ENCODE data around the gene OTOS.

The OTOS gene

DNA sequence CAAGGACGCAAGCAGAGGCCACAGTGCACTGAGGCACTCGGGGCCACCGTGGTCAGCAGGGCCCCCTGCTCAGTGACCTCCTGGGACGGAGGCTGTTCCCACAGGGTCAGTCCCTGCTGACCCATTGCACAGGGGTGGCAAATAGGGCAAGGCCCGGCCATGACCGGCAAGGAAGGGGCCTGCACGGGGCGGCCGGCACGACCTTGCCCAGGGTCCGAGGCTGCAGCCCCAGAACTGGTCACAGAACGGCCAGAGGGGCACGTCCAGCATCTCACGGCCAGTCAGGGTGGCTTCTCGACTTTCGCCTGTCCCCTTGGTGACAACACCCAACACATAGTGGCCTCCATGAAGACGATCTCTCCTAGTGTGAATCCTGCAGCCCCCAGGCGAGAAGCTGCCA lies 27.6 kb upstream of the OTOS start:
- DNase-seq (ENCODE audit: low read depth in 2 of 2), result no peak

DNA sequence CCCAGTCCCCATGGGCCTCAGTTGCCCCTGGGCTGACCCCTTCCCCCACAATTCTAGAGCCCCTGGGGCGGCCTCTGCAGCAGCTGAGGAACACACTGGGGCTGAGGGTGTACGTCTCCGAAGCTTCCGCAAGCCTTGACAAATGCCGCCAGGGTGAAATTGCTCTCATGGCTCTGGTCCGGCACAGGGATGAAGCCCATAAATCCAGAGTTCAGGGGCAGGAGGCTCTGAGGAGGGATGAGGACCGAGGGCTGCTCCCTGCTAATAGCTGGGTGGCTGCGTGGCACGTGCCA lies 27.1 kb upstream of the OTOS start:
- DNase-seq (ENCODE audit: low read depth in 2 of 2), result no peak

DNA sequence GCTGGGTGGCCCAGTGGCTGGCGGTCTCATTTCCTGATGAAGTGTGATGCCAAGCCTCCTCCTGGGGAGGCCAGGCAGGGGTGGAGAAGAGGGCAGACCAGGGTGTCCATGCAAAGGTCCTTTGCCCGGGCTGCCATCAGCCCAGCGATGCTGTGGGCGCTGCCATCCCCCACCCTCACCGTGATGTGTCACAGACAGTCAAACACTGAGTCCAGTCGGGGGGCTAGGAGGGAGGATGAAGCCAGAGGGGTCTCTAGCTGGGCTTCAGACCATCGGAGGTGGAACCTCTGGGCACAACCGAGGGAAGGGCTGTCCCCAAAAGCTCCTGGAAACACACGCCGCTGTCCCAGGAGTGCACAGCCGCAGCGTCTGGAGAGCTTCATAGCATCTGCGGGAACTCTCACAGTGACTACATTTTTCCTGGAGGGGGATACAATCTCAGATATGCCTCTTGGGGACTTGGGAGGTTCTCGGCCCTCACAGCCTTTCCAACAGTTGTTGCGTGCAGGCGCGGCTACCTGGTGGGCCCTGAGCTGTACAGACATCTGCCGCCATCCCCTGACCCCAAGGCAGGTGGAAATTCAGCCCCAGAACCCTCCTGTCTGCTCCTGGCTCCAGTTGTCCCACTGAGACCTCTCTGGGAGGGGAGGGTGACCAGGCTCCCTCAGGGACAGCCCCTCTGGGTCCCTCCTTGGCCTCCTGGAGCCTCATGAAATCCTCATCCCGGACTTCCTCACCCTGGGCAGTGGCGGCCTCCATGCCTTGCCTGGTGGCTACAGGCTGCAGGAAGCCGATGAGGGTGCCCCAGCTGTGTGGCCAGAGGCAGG lies 26.5 kb upstream of the OTOS start:
- DNase-seq (ENCODE audit: low read depth in 2 of 2), result no peak

DNA sequence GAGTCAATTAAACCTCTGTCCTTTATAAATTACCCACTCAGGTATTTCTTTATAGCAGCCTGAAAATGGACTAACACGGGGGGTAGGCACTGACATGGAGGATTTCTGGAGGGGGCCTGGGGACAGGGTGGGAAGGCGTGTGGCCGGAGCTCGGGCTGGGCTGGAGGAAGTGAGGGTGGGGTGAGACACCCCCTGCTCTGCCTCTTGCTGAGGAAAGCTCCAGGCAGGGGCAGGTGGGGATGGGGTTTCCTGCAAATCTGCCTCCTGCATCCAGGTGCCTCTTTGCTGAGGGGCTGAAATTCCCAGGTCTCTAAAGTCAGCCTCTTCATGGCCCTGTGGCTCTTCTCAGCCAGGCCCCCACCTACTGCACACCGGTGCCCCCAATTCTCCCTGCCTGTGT lies 25.7 kb upstream of the OTOS start:
- no peak for DNase-seq (ENCODE audit: low read depth in 2 of 2)

DNA sequence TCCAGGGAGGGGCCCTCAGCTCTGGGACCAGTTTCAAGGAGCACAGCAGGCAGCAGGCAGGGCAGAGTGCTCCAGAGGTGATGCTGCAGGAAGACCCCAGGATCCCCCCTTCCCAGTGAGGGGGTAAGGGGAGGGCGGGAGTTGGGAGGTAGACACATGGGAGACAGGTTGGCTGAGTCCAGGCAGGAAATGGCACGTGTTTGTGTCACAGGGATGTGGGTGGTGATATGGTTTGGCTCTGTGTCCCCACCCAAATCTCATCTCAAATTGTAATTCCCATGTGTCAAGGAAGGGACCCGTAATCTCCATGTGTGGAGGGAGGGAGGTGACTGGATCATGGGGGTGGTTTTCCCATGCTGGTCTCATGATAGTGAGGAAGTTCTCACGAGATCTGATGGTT lies 25.2 kb upstream of the OTOS start:
- no peak for DNase-seq (ENCODE audit: low read depth in 2 of 2)

DNA sequence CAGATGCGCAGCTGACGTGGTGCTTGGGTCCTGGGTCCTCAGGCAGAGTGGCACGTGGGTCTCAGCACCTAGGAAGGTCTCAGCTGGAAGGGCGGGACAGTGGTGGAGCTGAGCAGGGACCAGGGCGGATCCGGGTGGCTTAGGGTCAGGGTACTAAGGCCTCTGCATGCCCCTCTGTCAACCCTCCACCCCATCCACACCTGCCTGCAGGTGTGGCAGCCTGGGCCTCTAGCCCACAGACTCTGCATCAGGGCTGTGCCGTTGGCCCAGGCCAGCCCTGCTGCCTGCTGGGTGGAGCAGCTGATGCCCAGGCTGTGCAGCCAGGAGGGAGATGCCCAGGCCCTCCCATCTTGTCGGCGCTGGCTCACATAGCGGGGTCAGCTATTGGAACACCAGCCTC lies 24.6 kb upstream of the OTOS start:
- DNase-seq (ENCODE audit: low read depth in 2 of 2), result no peak

DNA sequence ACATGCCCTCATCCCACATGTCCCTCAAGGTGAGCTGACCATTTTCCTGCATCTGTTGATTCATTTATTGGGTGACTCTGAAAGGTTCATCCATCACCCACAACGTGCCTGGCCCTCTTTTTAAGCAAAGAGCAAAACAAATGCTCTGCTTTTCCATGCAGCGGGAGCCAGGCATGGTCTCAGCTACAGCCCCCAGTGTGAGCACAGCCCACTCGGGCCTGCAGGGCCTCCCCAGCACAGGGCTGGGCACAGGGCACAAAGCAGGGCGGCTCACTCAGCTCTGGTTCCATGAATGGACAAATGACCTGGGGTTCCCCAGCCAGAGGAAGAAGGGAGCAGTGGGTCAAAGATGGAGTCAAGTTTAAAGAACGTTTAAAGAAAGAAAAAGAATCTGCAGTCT lies 24.1 kb upstream of the OTOS start:
- no peak for DNase-seq (ENCODE audit: low read depth in 2 of 2)

DNA sequence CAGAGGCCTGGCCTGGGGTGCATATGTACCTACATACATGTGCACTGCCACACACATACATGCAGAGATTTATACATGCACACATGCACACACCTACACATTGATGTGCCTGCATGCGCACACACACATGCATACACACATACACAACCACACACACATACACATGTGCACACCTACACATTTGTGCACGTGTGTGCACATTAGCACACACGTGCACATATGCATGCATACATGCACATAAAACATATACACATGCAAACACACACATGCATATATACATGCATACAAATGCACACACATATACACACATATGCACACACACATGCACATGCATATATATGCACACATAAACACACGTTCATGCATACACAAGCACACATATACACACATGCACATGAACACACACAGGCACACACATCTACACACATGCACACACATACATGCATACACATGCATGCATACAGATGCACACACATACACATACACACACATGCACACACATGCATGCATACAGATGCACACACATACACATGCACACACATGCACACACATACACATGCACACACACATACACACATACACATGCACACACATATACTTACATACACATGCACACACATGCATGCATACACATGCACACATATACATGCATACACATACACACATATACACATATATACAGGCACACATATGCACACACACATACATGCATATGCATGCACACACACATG lies 23.6 kb upstream of the OTOS start:
- DNase-seq (ENCODE audit: low read depth in 2 of 2), result no peak

DNA sequence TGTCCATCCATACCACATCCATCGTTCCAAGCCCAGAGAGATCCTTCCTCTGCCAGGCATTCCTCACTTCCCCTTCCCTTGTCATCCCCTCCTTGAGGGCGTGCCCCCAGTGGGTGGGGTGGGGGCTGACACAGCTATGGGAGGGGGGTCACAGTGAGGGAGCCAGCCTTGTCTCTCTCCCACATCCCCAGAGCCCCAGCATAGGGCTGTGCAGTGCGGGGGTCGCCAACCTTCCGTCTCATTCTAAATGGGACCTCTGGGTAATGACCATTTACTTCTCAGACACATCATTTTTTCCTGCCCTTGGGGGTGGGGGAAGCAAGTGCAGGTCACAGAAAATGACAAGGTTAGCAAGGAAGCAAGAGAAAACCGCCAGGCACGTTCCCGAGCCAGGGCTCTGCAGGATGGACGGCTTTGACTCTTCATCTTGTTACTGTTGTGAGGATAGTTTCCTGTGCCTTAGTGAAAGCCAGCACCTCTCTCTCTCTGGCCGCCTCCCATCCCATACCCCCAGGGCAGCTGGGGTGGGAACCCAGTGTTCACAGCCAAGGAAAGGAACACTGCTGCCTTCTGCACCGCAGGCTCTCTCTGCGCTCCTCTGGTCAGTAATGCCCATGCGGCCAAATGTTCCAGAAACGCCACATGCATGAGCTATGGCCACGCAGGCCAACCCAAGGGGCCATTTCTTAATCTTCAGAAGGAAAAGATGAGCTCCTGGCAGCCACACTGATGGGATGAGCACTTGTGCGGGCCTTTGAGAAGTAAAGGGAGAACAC lies 22.7 kb upstream of the OTOS start:
- DNase-seq (ENCODE audit: low read depth in 2 of 2), result no peak

DNA sequence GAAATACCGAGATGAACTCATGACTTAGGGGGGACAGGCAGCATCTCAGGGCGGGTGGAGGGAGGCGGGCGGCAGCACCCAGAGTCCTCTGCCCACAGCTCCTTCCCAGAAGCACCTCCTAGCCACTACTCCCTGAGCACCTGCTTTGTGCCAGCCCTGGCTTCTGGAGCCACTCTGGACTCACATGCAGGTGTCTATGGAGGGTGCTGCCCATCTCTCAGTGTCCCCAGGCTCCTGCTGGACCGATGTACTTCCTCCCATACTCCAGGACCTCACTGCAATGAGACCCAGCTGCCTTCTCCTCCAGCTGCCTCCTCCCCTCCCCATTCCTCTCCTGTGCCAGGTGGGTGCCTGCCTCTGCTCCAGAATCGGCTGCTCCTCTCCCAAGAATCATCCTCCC lies 22.1 kb upstream of the OTOS start:
- no peak for DNase-seq (ENCODE audit: low read depth in 2 of 2)

DNA sequence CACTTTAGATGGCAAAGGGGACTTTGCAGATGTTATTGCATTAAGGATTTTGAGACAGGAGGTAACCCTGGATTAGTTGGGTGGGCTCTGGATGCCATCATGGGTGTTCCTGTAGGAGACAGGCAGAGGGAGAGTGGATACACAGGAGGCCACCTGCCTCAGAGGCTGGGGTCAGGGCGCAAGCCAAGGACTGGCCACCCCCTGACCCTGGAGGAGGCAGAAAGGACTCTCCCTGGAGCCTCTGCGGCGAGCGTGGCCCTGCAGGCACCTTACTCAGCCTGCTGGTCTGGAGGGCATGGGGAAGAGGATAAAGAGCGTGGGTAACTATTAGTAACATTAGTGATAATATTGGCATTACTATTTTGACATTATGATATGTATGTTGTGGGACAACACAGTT lies 21.6 kb upstream of the OTOS start:
- no peak for DNase-seq (ENCODE audit: low read depth in 2 of 2)

DNA sequence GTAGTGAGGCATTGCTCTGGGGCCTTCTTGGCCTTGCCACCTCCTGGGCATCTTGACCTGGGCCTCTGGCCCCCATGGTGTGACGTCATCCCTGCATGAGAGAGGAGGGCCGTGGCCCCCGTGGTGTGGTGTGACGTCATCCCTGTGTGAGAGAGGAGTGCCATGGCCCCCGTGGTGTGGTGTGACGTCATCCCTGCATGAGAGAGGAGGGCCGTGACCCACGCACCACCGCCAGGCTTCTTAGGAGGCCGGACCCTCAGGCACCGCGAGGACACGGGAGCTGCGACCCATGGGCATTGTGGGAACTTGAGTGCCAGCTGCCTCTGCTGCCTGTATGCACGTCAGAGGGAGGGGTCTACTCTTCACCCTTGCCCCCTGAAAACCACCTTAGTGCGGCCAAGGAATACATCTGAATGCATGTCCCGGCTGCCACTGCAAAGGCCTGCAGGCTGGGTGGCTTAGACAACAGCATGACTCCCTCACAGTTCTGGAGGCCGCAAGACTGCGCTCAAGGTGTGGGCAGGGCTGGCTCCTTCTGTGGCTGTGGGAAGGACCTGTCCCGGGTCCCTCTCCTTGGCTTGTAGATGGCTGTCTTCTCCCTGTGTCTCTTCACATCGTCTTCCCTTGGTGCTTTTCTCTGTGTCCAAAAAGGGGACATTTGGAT lies 20.8 kb upstream of the OTOS start:
- no peak for DNase-seq (ENCODE audit: low read depth in 2 of 2)

DNA sequence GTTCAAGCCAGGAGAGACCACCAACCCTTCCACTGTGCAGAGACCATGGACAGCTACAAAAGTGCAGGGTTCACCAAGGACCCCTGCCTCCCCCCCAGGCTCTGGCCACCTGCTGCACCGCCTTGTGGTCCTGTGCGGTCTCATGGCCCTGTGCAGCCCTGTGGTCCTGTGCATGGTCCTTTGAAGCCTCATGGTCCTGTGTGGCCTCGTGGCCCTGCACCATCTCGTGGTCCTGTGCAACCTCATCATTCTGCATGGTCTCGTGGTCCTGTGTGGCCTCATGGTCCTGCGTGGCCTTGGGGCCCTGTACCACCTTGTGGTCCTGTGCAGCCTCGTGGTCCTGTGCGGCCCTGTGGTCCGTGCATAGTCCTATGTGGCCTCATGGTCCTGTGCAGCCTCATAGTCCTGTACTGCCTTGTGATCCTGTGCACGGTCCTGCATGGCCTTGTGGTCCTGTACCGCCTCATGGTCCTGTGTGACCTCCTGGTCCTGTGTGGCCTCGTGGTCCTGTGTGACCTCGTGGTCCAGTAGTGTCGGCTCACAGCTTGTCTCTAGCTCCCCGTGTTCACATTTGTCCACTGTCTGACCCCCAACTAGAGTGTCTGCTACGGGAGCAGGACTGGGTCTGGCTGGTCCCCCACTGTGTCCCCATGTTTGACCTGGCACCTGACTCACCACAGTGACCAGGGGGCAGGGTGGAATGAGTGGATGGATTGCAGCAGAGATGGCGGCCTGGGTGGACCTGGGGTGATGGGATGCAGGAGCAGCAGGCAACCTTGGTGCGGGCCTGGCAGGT lies 20.0 kb upstream of the OTOS start:
- DNase-seq (ENCODE audit: low read depth in 2 of 2), result no peak

DNA sequence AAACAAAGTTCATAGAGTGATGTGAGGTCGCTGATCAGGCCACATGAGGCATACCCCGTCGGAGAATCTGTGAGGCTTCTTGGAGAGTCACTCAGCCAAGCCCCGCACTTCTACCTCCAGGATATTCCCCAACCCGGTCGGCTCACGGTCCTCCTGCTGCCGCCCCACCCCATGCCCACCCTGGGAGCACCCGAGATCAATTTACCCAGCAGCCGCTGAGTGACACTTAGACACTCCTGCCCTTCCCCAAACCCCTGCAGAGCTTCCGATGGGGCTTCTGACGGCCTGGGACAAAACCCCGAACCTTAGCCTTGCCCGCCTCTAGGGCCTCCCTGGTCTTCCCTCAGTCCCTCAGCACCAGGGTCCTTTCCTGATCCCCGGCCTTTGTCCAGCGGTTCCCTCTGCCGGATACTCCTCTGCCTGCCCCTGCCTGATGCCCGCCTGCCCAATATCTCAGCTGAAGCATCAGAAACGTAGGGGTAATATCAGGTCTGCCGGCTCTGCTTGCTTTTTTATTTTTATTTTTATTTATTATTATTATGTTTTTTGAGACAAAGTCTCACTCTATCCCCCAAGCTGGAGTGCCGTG lies 18.9 kb upstream of the OTOS start:
- no peak for DNase-seq (ENCODE audit: low read depth in 2 of 2)

DNA sequence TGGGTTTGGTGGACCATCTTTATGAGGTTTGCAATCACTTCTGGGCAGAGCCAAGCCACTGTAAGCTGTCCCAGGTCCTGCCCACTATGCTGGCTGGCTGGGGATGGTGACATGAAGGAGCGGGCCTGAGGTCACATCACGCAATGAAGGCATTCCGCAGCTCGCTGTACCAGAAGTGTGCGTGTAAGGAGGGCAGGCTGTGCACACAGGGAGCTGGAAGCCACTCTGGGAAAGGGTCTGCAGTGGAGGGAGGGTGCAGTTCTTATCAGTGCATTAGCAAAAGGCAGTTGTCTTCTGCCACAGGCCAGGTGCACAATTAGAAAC lies 16.7 kb upstream of the OTOS start:
- no peak for DNase-seq (ENCODE audit: low read depth in 2 of 2)

DNA sequence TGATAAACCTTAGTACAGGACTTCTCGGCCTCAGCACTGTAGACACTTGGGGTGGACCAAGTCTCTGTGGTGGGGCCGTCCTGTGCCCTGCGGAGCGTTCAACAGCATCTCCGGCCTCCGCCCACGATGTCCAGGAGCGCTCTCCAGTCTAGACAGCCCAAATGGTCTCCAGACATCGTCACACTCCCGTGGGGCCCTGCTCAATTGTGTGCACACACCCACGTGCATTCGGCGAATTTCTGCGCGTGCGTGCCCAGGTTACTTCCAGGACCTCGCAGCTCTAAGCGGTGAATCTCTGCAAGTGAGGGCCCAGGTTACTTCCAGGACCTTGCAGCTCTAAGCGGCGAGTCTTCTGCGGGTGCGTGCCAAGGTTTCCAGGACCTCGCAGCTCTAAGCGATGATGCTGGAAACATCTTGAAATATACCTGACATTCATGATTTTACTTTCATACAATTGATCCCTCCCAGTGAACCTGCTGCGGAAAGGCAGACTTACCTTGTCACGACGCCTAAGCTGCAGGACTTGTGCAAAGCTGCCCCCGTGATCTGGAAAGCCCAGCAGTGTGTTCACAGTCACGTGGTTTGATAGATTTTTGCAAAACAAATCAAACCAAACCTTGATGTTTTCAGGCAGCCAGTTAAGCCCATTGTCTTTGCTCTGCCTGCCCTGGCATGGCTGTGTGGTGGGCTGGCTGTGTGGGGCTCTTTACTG lies 16.1 kb upstream of the OTOS start:
- no peak for DNase-seq (ENCODE audit: low read depth in 2 of 2)

DNA sequence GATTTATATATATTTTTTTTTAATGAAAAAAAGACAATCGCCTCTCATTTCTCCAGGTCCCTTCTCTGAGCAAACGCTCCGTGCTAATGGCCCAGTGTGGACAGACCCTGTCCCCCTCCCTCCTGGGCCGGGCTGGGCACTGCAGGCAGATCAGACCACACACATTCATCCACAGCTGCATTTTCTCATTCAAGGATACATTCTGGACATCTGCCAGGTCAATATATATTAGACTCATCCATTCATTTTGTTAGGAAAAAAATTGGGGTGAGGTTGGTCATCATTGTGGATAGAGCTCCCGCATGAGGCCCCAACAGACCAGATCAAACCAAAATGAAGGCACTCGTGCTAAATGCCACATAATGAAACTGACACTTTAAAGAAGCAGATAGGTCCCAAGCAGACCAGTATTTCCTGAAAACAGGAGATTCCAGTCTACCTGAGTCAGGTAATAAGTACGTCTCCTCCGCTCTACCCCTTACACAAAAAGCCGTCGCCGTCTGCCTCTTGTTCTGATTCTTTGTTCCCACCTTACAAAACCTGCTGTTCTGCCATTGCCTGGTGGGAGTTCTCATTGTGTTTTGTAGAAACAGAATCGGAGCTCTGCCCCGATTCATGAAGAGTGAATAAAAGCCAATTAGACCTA lies 15.4 kb upstream of the OTOS start:
- no peak for DNase-seq (ENCODE audit: low read depth in 2 of 2)

DNA sequence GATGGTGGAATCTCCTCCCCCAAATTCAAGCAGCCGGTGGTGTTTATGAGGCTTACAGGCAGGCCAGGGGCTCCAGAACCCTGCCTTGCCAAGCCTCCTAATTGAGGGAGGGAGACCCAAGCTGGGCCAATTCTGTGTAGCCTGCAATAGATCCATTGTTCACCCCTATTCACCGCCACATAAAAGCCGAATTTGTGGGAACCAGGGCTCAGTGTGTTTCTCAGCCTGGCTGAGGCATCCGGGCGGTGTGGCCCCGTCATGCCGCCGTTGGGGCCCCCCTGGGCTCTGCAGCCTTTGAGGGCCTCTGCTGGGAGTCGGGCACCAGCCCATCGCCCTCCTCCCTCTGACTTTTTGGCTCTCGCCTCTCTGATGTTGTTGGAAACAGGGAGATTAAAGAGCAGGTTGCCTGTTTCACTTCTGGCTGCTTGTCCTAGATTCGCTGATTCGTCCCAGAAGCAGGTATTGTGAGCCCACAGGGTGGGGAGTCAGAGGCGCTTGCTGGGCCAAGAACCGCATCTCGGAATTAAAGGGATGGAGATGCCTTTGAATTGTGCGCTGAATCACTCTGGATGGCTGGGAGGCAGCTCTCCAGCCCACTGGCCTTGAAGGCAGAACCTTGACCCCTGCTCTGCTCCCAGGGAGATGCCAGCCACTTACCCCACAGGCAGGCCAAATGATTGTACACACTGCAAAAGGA lies 14.7 kb upstream of the OTOS start:
- no peak for DNase-seq (ENCODE audit: low read depth in 2 of 2)

DNA sequence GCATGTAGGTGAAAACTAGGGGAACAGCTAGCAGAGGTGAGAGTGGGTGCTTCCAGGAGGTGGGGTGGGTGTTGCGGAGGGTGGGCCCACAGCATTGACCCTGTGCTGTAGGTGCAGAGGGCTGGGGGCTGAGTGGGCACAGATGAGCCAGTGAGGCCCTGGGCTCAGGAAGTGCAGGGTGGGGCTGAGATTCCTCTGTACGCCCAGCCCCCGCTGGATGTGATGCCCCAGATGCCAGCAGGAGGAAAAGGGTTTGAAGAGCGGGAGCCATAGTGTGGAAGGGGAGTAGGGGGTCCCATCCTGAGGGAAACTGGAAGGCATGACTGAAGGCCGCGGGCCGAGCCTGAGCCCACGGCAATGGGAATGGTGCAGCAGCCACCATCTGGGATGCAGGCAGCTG lies 14.1 kb upstream of the OTOS start:
- DNase-seq (ENCODE audit: low read depth in 2 of 2), result no peak

DNA sequence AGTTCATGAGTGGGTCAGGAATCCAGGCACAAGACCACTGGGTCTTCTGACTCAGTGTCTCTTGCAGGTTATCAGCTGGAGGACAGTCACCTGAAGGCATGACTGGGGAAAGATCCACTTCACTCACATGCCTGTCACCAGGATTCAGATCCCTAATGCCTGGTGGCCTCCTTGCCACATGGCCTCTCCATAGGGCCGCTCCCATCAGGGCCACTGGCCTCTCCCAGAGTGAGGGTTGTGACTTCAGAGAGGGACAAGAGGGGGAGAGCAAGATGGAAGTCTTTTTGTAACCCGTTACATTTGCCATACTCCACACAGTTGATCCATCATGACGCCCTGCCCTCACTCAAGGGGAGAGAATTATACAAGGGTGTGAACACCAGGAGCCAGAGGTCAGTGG lies 13.0 kb upstream of the OTOS start:
- DNase-seq (ENCODE audit: low read depth in 2 of 2), result no peak
